ENCODE data around the gene RANGAP1. TPM values are rescaled to one million over a fixed set of nuclear protein-coding genes. Genes with fewer than 3 reads are reported as not detected.
"Not testable (repeated sequence)": the region's sequence is repeated elsewhere in the genome, so short reads cannot be mapped to it uniquely, and the experiment has no call there.

RANGAP1 gene
- total RNA-seq, 2 donors from 2014 or later, result 114 to 142 TPM

GRCh38 chr22:41262250-41262765, 23.7 kb downstream of the RANGAP1 start:
- peaks cover 2% of the 10 kb centered on the region for H3K36me3 Mint-ChIP-seq (ENCODE audit: low read depth)
- H3K9me3 ChIP-seq (ENCODE audit: control insufficient read depth, low read length, poor library complexity, severe bottlenecking), result no peaks in the 10 kb centered on the region
- ATAC-seq (no peak), DNase-seq (no peak)
- no peaks in the 10 kb centered on the region for H3K27me3 Mint-ChIP-seq
- H3K4me3 Mint-ChIP-seq, result no peak overlapping the region
- peaks cover 7% of the 10 kb centered on the region for H3K4me1 Mint-ChIP-seq
- H3K27ac Mint-ChIP-seq, result peak overlapping the region; percentile 27

- ATAC-seq (no peak), DNase-seq (no peak)
- H3K9me3 ChIP-seq (ENCODE audit: control insufficient read depth, low read length, poor library complexity, severe bottlenecking), result no peaks in the 10 kb centered on the region
- H3K4me1 Mint-ChIP-seq, result peaks cover 7% of the 10 kb centered on the region
- peak overlapping the region; percentile 27 for H3K27ac Mint-ChIP-seq
- peaks cover 2% of the 10 kb centered on the region for H3K36me3 Mint-ChIP-seq (ENCODE audit: low read depth)
- H3K4me3 Mint-ChIP-seq, result no peak overlapping the region
- no peaks in the 10 kb centered on the region for H3K27me3 Mint-ChIP-seq
These were observed 24.3 kb downstream of the RANGAP1 start for GRCh38 chr22:41261541-41262249.

- Mint-ChIP-seq H3K27ac (no peak overlapping the region), H3K27me3 (no peaks in the 10 kb centered on the region), H3K36me3 (ENCODE audit: low read depth) (peaks cover 2% of the 10 kb centered on the region), H3K4me1 (peaks cover 4% of the 10 kb centered on the region), H3K4me3 (no peak overlapping the region)
- ATAC-seq (no peak), DNase-seq (no peak)
- no peaks in the 10 kb centered on the region for H3K9me3 ChIP-seq (ENCODE audit: control insufficient read depth, low read length, poor library complexity, severe bottlenecking)
These were observed 25.1 kb downstream of the RANGAP1 start for GRCh38 chr22:41260871-41261270.

GRCh38 chr22:41259756-41260155, 26.2 kb downstream of the RANGAP1 start:
- not testable (repeated sequence) for H3K27me3 Mint-ChIP-seq; ATAC-seq; H3K36me3 Mint-ChIP-seq (ENCODE audit: low read depth); H3K4me3 Mint-ChIP-seq; H3K27ac Mint-ChIP-seq; DNase-seq; H3K4me1 Mint-ChIP-seq; H3K9me3 ChIP-seq (ENCODE audit: control insufficient read depth, low read length, poor library complexity, severe bottlenecking)

GRCh38 chr22:41257696-41258095, 28.3 kb downstream of the RANGAP1 start:
- DNase-seq (no peak), ATAC-seq (no peak)
- Mint-ChIP-seq H3K36me3 (ENCODE audit: low read depth) (peaks cover 5% of the 10 kb centered on the region), H3K4me1 (peaks cover 2% of the 10 kb centered on the region), H3K4me3 (no peak overlapping the region), H3K27ac (peak overlapping the region; percentile 37), H3K27me3 (no peaks in the 10 kb centered on the region)
- no peaks in the 10 kb centered on the region for H3K9me3 ChIP-seq (ENCODE audit: control insufficient read depth, low read length, poor library complexity, severe bottlenecking)

GRCh38 chr22:41256254-41257253, 29.4 kb downstream of the RANGAP1 start:
- ATAC-seq (no peak), DNase-seq (no peak)
- Mint-ChIP-seq H3K4me1 (peaks cover 2% of the 10 kb centered on the region), H3K27me3 (no peaks in the 10 kb centered on the region), H3K4me3 (no peak overlapping the region), H3K27ac (peak overlapping the region; percentile 37), H3K36me3 (ENCODE audit: low read depth) (peaks cover 5% of the 10 kb centered on the region)
- H3K9me3 ChIP-seq (ENCODE audit: control insufficient read depth, low read length, poor library complexity, severe bottlenecking), result no peaks in the 10 kb centered on the region

GRCh38 chr22:41254230-41254629, 31.8 kb downstream of the RANGAP1 start:
- H3K9me3 ChIP-seq (ENCODE audit: control insufficient read depth, low read length, poor library complexity, severe bottlenecking), result no peaks in the 10 kb centered on the region
- Mint-ChIP-seq H3K27me3 (no peaks in the 10 kb centered on the region), H3K27ac (peak overlapping the region; percentile 88), H3K36me3 (ENCODE audit: low read depth) (peaks cover 7% of the 10 kb centered on the region), H3K4me1 (peaks cover 2% of the 10 kb centered on the region), H3K4me3 (no peak overlapping the region)
- no peak for DNase-seq
- ATAC-seq, result no peak

GRCh38 chr22:41252365-41252764, 33.6 kb downstream of the RANGAP1 start:
- no peak for ATAC-seq
- H3K9me3 ChIP-seq (ENCODE audit: control insufficient read depth, low read length, poor library complexity, severe bottlenecking), result no peaks in the 10 kb centered on the region
- Mint-ChIP-seq H3K27ac (no peak overlapping the region), H3K4me1 (peaks cover 2% of the 10 kb centered on the region), H3K4me3 (no peak overlapping the region), H3K36me3 (ENCODE audit: low read depth) (peaks cover 5% of the 10 kb centered on the region), H3K27me3 (no peaks in the 10 kb centered on the region)
- no peak for DNase-seq

GRCh38 chr22:41250127-41250526, 35.9 kb downstream of the RANGAP1 start:
- ATAC-seq (no peak), DNase-seq (no peak)
- peak overlapping the region; percentile 79 for H3K27ac Mint-ChIP-seq
- H3K9me3 ChIP-seq (ENCODE audit: control insufficient read depth, low read length, poor library complexity, severe bottlenecking), result no peaks in the 10 kb centered on the region
- H3K27me3 Mint-ChIP-seq, result no peaks in the 10 kb centered on the region
- peaks cover 2% of the 10 kb centered on the region for H3K4me1 Mint-ChIP-seq
- H3K36me3 Mint-ChIP-seq (ENCODE audit: low read depth), result peaks cover 5% of the 10 kb centered on the region
- no peak overlapping the region for H3K4me3 Mint-ChIP-seq

- no peak overlapping the region for H3K4me3 Mint-ChIP-seq
- no peaks in the 10 kb centered on the region for H3K27me3 Mint-ChIP-seq
- H3K36me3 Mint-ChIP-seq (ENCODE audit: low read depth), result peaks cover 5% of the 10 kb centered on the region
- no peak overlapping the region for H3K27ac Mint-ChIP-seq
- ATAC-seq, result no peak
- DNase-seq, result no peak
- peaks cover 2% of the 10 kb centered on the region for H3K4me1 Mint-ChIP-seq
- no peaks in the 10 kb centered on the region for H3K9me3 ChIP-seq (ENCODE audit: control insufficient read depth, low read length, poor library complexity, severe bottlenecking)
These were observed 36.5 kb downstream of the RANGAP1 start for GRCh38 chr22:41249442-41249841.

- DNase-seq (no peak), ATAC-seq (no peak)
- H3K36me3 Mint-ChIP-seq (ENCODE audit: low read depth), result peaks cover 2% of the 10 kb centered on the region
- H3K9me3 ChIP-seq (ENCODE audit: control insufficient read depth, low read length, poor library complexity, severe bottlenecking), result no peaks in the 10 kb centered on the region
- no peak overlapping the region for H3K4me3 Mint-ChIP-seq
- H3K27ac Mint-ChIP-seq, result no peak overlapping the region
- H3K4me1 Mint-ChIP-seq, result no peaks in the 10 kb centered on the region
- no peaks in the 10 kb centered on the region for H3K27me3 Mint-ChIP-seq
These were observed 37.2 kb downstream of the RANGAP1 start for GRCh38 chr22:41248758-41249157.

GRCh38 chr22:41248314-41248713, 37.7 kb downstream of the RANGAP1 start:
- H3K27me3 Mint-ChIP-seq, result no peaks in the 10 kb centered on the region
- no peaks in the 10 kb centered on the region for H3K9me3 ChIP-seq (ENCODE audit: control insufficient read depth, low read length, poor library complexity, severe bottlenecking)
- no peak overlapping the region for H3K27ac Mint-ChIP-seq
- peaks cover 2% of the 10 kb centered on the region for H3K36me3 Mint-ChIP-seq (ENCODE audit: low read depth)
- no peak overlapping the region for H3K4me3 Mint-ChIP-seq
- no peak for DNase-seq
- no peaks in the 10 kb centered on the region for H3K4me1 Mint-ChIP-seq
- no peak for ATAC-seq

GRCh38 chr22:41247703-41248102, 38.3 kb downstream of the RANGAP1 start:
- no peak for DNase-seq
- Mint-ChIP-seq H3K4me1 (no peaks in the 10 kb centered on the region), H3K27ac (no peak overlapping the region), H3K36me3 (ENCODE audit: low read depth) (peaks cover 2% of the 10 kb centered on the region), H3K4me3 (no peak overlapping the region), H3K27me3 (no peaks in the 10 kb centered on the region)
- no peaks in the 10 kb centered on the region for H3K9me3 ChIP-seq (ENCODE audit: control insufficient read depth, low read length, poor library complexity, severe bottlenecking)
- ATAC-seq, result no peak
